Upper lobe of left lung (tissue), 6 donors: ENCODE results near the gene B3GNT8. TPM values are rescaled to one million over a fixed set of nuclear protein-coding genes. Genes with fewer than 3 reads are reported as not detected.

Experiments used
- ATAC-seq, 2 donors: fragments of 200-7000 bp; cut with Tn5 transposase; one replicate each; pipeline ENCODE4 v1.9.1; 2022; ENCODE audit warnings: mild to moderate bottlenecking in 2 of 2, moderate library complexity in 2 of 2; ENCODE audit not compliant: low FRiP score in 2 of 2
- DNase-seq, 2 donors: peaks; one replicate each; pipeline ENCODE4 v3.0.0-alpha.2; 2019 to 2020
- H3K27ac ChIP-seq, 4 donors: fragments of 200-600 bp; sonication (generic); one replicate each; pipeline ENCODE4 v1.5.1; 2016 to 2019
- H3K27me3 ChIP-seq, 4 donors: fragments of 200-600 bp; sonication (generic); one replicate each; pipeline ENCODE4 v1.5.1; 2017 to 2019
- H3K36me3 ChIP-seq, 4 donors: fragments of 200-600 bp; sonication (generic); one replicate each; pipeline ENCODE4 v1.5.1; 2016 to 2019
- H3K4me1 ChIP-seq, 4 donors: fragments of 200-600 bp; sonication (generic); one replicate each; pipeline ENCODE4 v1.5.1; 2018 to 2019
- H3K4me3 ChIP-seq, 4 donors: fragments of 200-600 bp; sonication (generic); one replicate each; pipeline ENCODE4 v1.5.1; 2017 to 2019; ENCODE audit warnings: mild to moderate bottlenecking in 2 of 4, moderate library complexity in 1 of 4
- H3K9me3 ChIP-seq, 4 donors: fragments of 200-600 bp; sonication (generic); one replicate each; pipeline ENCODE4 v1.5.1; 2018 to 2019
- EP300 ChIP-seq, 4 donors: sonication (generic); formaldehyde crosslinking; IDR thresholded peaks; one replicate each; pipeline ENCODE4 v1.5.1; 2017; ENCODE audit warnings: antibody characterized with exemption in 4 of 4, control low read depth in 2 of 4
- POLR2A ChIP-seq, 4 donors: fragments of 450-650 bp; IDR thresholded peaks; one replicate each; pipeline ENCODE4 v1.5.1; 2016 to 2017; ENCODE audit warnings: antibody characterized with exemption in 4 of 4, mild to moderate bottlenecking in 2 of 4
- POLR2AphosphoS5 ChIP-seq, 2 donors: sonication (generic); formaldehyde crosslinking; IDR thresholded peaks; one replicate each; pipeline ENCODE4 v1.5.1; 2017; ENCODE audit warnings: antibody characterized with exemption in 2 of 2
- WGBS, 2 donors: methylation state at CpG; one replicate each; pipeline ENCODE4 v1.1.5; 2017 to 2018; 5-methylcytosine and 5-hydroxymethylcytosine counted together
- total RNA-seq, 6 donors: library from RNA; depleted of rRNA in 4 of 6; stranded (reverse); fragments of >200 nt in 4 of 6; gene quantifications; one replicate each; pipeline versions ENCODE4 v1.1.0 to v1.2.1, GENCODE V29; 2016 to 2021
- TF ChIP-seq, protein P1 (sequence below), 6 experiments: fragments of 450-650 bp in 4 of 6; fragments of 200-600 bp in 2 of 6; sonication (generic) in 2 of 6; IDR thresholded peaks; one replicate each; pipeline ENCODE4 v1.5.1; 2016 to 2019; ENCODE audit warnings: antibody characterized with exemption in 6 of 6
- donor health status: DM: no; HTN: no; CAD: no; lungs with moderate emphysema.
- donor health status: DM: no; HTN: yes; CAD: no; lungs with severe emphysema.

Gene B3GNT8
- total RNA-seq, 6 donors from 2014 or later: 10.0 to 39.1 (median 23.4) TPM

DNA sequence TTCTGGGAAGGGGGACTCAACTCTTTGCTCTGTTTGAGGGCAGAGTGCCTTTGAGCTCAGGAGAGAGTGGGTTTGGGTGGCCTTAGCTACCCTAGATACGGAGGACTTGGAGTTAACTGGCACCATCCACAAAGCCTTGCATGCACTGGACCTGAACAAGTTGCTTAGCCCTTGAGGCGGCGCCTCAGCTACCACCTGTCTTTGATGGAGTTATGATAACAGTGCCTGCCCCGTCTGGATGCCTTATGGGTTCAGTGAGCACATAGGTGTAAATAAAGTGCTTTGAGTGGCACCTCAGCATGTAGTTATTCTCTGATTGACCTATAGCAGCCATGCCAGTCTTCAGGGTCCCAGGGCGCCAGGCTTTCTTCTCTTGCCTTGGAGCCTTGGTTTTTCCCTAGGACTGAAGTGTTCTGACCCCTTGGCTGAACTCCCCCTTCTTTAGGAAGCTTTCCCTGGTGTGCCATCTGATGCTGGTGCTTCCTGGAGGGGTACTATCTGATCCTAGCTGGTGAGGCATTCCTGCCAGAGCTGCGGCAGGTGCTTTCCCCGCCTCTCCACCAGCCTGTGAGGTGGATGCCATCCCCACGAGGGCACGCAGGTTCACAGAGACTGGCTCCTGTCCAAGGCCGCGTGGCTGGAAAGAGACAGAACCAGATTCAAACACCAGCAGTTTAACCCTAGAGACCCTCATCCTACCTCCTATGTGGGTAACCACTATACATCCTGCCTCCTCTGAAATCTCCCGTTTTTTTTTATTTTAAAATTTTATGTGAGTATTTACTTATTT, 23.8 kb downstream of the B3GNT8 start:
- no peak for TF ChIP-seq EP300 (IDR thresholded peaks at IDR 0.05)
- TF ChIP-seq POLR2AphosphoS5 (IDR thresholded peaks at IDR 0.05): no peak
- no peak for TF ChIP-seq POLR2A (IDR thresholded peaks at IDR 0.05)
- TF ChIP-seq, protein P1, sequence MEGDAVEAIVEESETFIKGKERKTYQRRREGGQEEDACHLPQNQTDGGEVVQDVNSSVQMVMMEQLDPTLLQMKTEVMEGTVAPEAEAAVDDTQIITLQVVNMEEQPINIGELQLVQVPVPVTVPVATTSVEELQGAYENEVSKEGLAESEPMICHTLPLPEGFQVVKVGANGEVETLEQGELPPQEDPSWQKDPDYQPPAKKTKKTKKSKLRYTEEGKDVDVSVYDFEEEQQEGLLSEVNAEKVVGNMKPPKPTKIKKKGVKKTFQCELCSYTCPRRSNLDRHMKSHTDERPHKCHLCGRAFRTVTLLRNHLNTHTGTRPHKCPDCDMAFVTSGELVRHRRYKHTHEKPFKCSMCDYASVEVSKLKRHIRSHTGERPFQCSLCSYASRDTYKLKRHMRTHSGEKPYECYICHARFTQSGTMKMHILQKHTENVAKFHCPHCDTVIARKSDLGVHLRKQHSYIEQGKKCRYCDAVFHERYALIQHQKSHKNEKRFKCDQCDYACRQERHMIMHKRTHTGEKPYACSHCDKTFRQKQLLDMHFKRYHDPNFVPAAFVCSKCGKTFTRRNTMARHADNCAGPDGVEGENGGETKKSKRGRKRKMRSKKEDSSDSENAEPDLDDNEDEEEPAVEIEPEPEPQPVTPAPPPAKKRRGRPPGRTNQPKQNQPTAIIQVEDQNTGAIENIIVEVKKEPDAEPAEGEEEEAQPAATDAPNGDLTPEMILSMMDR (IDR thresholded peaks at IDR 0.05): no peak
- Histone ChIP-seq H3K36me3 (peaks cover 0 to 14% (median 2%) of the 10 kb centered on the region in 4 donors), H3K9me3 (no peaks in the 10 kb centered on the region), H3K27me3 (no peaks in the 10 kb centered on the region), H3K4me1 (peaks cover 47 to 72% (median 56%) of the 10 kb centered on the region in 4 donors), H3K4me3 (no peak overlapping the region), H3K27ac (peak overlapping the region; percentile 24 to 63 (median 40))
- 64 to 72% methylated on average over 11 to 12 of the region's 12 CpGs for WGBS, 2 donors
- DNase-seq (no peak), ATAC-seq (no peak)

DNA sequence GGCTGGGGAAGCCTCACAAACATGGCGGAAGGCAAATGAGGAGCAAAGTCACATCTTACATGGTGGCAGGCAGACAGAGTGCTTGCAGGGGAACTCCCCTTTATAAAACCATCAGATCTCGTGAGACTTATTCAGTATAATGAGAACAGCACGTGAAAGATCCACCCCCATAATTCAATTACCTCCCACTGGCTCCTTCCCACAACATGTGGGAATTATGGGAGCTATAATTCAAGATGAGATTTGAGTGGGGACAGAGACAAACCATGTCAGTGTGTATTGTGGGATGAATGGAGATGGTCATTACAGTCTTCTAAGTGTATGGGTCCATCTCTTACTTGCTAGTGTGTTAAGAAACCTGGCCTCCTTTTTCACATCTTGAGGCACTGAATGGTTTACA, 25.2 kb downstream of the B3GNT8 start:
- Histone ChIP-seq H3K4me3 (no peak overlapping the region), H3K9me3 (no peaks in the 10 kb centered on the region), H3K27ac (peak overlapping the region in 2 of 4 donors; percentile 36 to 63), H3K27me3 (no peaks in the 10 kb centered on the region), H3K4me1 (peaks cover 37 to 65% (median 47%) of the 10 kb centered on the region in 4 donors), H3K36me3 (peaks cover 0 to 14% (median 2%) of the 10 kb centered on the region in 4 donors)
- DNase-seq: no peak
- TF ChIP-seq POLR2A (IDR thresholded peaks at IDR 0.05) (no peak), POLR2AphosphoS5 (IDR thresholded peaks at IDR 0.05) (no peak), EP300 (IDR thresholded peaks at IDR 0.05) (no peak)
- TF ChIP-seq, protein P1 (IDR thresholded peaks at IDR 0.05): no peak
- no peak for ATAC-seq
- WGBS, 2 donors: 87 to 91% methylated on average over 3 of the region's 3 CpGs

- 59 to 67% methylated on average over 4 of the region's 4 CpGs for WGBS, 2 donors
- DNase-seq: no peak
- Histone ChIP-seq H3K4me1 (peaks cover 37 to 65% (median 44%) of the 10 kb centered on the region in 4 donors), H3K36me3 (peaks cover 0 to 14% (median 2%) of the 10 kb centered on the region in 4 donors), H3K27ac (peak overlapping the region in 2 of 4 donors; percentile 36 to 63), H3K4me3 (no peak overlapping the region), H3K27me3 (no peaks in the 10 kb centered on the region), H3K9me3 (no peaks in the 10 kb centered on the region)
- no peak for TF ChIP-seq EP300 (IDR thresholded peaks at IDR 0.05)
- TF ChIP-seq POLR2A (IDR thresholded peaks at IDR 0.05): no peak
- TF ChIP-seq, protein P1 (IDR thresholded peaks at IDR 0.05): no peak
- no peak for TF ChIP-seq POLR2AphosphoS5 (IDR thresholded peaks at IDR 0.05)
- ATAC-seq: no peak
Measured at GRCh38 chr19:41401483-41401882, 25.7 kb downstream of the B3GNT8 start.

- H3K27ac ChIP-seq: no peak overlapping the region
- ATAC-seq (no peak), DNase-seq (no peak)
- H3K4me1 ChIP-seq: peaks cover 27 to 52% (median 32%) of the 10 kb centered on the region in 4 donors
- 91 to 97% methylated on average over 2 of the region's 2 CpGs for WGBS, 2 donors
- peaks cover 0 to 14% (median 2%) of the 10 kb centered on the region in 4 donors for H3K36me3 ChIP-seq
- H3K27me3 ChIP-seq: no peaks in the 10 kb centered on the region
- TF ChIP-seq EP300 (IDR thresholded peaks at IDR 0.05) (no peak), POLR2A (IDR thresholded peaks at IDR 0.05) (no peak), POLR2AphosphoS5 (IDR thresholded peaks at IDR 0.05) (no peak)
- TF ChIP-seq, protein P1 (IDR thresholded peaks at IDR 0.05): no peak
- H3K4me3 ChIP-seq: no peak overlapping the region
- no peaks in the 10 kb centered on the region for H3K9me3 ChIP-seq
Measured at GRCh38 chr19:41399525-41399924, 27.6 kb downstream of the B3GNT8 start.
